Activated CD4-positive, CD25-positive, alpha-beta regulatory T cell treated with anti-CD3 and anti-CD28 coated beads, Interleukin-2, amount 50 U/mL, for 72 hours (primary cell): Measurements from ENCODE around the gene NIPSNAP3A.
"Not testable (repeated sequence)": the region's sequence is repeated elsewhere in the genome, so short reads cannot be mapped to it uniquely, and the experiment has no call there.

Experiments used
- DNase-seq: peaks from one replicate; pipeline ENCODE4 v3.0.0; 2021

The NIPSNAP3A gene

DNA sequence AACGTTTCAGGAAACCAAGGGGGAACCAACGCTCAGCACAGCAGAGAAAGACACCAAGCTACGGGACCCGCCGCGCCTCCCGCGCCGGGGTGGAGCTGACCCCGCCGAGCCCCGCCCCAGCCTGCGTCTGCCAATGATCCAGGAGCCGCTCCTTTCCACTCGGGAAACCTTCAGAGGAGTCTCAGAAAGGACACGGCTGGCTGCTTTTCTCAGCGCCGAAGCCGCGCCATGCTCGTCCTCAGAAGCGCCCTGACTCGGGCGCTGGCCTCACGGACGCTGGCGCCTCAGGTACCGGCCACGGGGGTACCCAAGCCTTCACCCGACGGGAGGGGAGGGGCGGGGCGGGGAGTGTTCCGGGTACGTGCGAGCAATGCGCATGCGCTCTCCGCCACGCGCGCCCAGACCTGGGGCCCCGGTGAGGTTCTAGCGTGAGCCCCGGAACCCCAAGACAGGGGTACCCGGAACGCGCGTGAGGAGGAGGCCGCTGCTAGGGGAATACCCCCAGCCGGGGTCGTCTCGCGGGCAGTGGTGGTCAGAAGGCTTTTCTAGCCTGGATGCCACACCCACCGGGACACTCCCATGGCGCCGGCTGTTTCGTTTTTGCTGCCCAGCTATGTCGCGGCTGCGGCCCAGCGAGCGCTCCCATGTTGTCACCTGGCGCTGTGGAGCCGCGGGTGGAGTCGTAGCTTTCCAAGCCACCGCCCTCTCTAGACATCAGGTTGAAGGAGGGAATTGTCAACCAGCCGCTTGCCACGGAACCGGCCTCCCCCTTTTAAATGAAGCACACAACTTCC is at the start of gene NIPSNAP3A:
NIPSNAP3A (plus strand) TSS at position 119 of the 794 bp plus-strand sequence; CDS start at position 229, 110 bp downstream.
- peak; percentile 90 for DNase-seq

DNA sequence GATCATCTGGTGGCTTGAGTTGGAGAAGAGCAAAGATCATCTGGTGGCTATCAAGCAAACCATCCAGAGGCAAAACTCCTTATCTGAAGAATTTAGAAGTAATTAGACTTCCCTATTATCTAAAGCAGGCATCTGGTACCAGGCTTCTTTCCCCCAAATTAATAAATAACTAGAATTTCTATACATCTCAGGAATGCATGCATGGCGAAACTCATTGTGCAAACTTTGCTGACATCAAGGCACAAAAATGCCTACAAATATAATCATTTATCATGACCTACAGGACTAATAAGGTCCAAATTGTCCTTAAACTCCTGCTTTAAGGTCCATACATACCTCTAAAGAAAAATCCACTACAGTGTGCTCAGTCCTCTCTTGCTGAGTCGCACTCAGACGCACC is 47.2 kb upstream of the NIPSNAP3A start:
- no peak for DNase-seq

DNA sequence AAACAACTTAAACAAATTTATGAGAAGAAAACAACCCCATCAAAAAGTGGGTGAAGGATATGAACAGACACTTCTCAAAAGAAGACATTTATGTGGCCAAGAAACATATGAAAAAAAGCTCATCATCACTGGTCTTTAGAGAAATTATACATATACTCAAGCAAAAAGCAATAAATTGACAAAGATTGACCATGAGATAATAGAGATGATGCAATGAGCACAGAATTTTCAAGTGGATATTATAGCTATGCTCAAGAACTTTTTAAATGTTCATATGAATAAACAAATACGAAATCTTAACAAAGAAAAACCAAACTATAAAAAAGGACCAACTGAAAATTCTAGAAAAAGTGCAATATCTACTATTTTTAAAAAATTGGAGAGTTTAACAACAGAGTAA is 38.7 kb upstream of the NIPSNAP3A start:
- not testable (repeated sequence) for DNase-seq

GRCh38 chr9:104711604-104712003 is 35.9 kb upstream of the NIPSNAP3A start:
- DNase-seq, result no peak

GRCh38 chr9:104725014-104725413 is 22.5 kb upstream of the NIPSNAP3A start:
- no peak for DNase-seq

- DNase-seq, result no peak
Measured at GRCh38 chr9:104738452-104738851, 9.0 kb upstream of the NIPSNAP3A start.

GRCh38 chr9:104740621-104741020 is 6.9 kb upstream of the NIPSNAP3A start:
- DNase-seq, result no peak

DNA sequence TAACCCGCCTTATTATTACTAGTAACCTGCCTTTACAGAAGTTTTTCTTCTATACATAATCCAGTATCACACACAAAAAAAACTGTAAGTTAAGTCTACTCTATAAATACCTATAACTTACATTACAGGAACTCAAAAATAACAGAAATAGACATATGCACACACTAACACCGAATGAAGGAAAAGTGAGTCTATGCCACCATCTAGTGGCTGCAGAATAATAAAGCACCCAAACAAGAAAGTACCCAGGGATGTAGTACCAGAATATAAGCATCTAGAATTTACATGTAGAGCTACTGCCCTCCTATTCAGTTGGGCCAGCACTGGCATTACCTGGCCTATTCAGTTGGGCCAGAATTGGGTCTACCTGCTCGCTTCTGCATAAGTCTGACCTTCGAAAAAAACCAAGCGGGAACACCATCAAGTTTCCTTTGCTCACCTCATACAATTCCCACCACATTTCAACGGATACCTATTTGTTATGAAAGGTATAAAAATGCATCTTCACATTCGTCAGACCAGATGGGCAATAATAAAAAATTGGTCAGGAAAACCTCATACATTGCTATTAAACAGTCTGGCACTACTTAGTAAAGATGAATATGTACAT is 4.0 kb upstream of the NIPSNAP3A start:
- no peak for DNase-seq

DNA sequence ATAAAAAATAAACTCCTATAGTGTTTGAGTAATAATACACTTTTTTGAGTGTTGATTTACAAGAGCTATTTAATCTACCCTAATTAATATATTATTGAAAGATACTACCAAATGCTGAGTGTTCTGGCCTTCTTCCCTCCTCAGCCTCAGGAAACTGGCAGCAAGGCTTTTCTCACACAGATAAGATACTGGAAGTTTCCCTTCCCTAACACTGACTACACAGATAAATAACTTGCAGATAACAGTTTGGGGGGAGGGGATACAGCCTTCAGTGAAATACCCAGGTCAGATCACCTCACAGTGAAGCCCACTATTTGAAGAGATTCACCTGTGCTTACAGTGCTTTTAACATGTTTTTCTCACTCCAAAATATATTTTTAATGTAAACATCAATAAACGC is 1.6 kb upstream of the NIPSNAP3A start:
- DNase-seq, result no peak

GRCh38 chr9:104746285-104746684 is 1.2 kb upstream of the NIPSNAP3A start:
- no peak for DNase-seq

GRCh38 chr9:104746798-104747197 is 685 bp upstream of the NIPSNAP3A start:
- DNase-seq, result no peak

- no peak for DNase-seq
Measured at GRCh38 chr9:104747245-104747564, 278 bp upstream of the NIPSNAP3A start.

GRCh38 chr9:104748359-104749031 is 1.0 kb downstream of the NIPSNAP3A start:
- no peak for DNase-seq

DNA sequence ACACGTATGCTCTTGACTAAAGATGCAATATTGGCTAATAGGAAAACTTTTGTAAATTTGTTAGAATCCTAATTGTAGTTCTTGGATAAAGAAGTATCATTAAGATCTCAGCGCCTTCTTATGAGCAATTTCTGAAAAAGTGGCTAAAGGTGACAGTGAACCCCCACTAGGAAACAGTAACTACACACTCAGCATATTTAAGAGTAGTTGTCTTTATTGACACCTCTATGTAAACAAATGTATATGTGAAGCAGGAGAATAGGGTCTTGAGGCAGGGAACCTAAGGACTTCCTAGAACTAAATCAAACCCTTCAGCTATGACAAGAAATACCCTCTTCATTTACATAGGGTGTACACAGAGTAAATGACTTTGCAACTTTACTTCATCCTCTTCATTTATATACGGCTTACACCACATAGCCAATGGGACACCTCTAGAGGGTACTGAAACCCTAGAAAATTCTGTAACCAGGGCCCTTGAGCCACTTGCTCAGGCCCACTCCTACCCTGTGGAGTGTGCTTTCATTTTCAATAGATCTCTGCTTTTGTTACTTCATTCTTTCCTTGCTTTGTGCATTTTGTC is 2.8 kb downstream of the NIPSNAP3A start:
- no peak for DNase-seq

DNA sequence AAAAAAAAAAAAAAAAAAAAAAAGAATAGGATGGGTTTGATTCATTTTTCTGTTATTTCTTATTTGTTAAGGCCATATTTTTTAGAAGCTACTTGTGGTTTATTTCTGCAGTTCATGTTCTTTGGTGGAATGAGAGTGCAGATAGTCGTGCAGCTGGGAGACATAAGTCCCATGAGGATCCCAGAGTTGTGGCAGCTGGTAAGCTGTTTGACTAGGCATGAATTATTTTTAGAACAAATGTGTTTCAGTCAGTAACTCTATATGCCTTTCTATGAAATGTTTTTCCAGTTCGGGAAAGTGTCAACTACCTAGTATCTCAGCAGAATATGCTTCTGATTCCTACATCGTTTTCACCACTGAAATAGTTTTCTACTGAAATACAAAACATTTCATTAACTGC is 11.5 kb downstream of the NIPSNAP3A start:
- no peak for DNase-seq

DNA sequence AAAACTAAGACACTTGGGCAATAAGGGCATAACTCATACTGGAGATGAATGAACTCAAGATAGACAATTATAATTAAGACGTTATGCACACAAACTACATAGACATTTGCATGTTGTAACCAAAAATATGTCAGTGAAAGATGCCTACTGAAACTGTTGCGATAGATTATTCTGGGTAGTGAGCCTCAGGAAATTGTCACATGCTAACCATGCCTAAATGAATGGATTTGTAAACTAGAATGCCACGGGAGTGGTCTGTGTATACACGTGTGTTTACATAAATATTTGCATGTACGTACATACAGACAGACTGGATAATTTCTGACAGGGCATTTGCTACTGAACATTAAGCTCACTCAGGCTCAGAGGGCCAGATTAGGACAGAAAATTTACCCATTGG is 17.7 kb downstream of the NIPSNAP3A start:
- no peak for DNase-seq

DNA sequence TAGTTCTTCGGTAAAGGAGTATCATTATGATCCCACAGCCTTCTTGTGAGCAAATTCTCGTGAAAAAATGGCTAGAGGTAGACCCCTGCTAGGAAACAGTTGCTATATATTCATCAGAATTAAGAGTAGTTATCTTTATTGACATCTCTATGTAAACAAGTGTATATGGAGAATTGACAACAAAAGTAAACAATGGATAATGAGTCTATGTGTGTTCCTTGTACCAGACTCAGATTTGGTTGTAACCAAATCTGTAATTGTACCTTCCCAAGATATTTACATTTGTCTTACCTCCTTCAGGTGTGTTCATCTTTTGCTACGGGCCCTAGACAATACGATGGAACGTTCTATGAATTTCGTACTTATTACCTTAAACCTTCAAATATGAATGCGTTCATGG is 18.5 kb downstream of the NIPSNAP3A start:
- DNase-seq, result no peak

DNA sequence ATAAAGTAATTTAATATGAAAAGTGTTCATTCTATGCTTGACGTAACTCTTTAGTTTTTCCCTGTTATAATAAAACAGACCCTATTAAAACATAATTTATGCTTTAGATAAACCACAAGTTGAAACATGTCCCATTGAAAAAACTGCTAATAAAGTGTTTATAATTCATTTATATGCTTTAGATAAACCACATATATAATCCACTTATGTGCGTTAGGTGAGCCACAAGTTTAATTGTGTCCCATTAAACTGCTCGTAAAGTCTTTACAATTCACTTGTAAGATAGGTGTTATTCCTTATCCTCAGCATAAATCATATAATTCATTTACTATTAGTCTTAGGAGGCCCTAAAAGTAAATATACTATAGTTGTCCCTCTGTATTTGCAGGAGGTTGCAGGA is 20.0 kb downstream of the NIPSNAP3A start:
- no peak for DNase-seq

GRCh38 chr9:104769029-104769428 is 21.5 kb downstream of the NIPSNAP3A start:
- DNase-seq, result not testable (repeated sequence)

GRCh38 chr9:104769655-104770054 is 22.2 kb downstream of the NIPSNAP3A start:
- DNase-seq, result no peak

DNA sequence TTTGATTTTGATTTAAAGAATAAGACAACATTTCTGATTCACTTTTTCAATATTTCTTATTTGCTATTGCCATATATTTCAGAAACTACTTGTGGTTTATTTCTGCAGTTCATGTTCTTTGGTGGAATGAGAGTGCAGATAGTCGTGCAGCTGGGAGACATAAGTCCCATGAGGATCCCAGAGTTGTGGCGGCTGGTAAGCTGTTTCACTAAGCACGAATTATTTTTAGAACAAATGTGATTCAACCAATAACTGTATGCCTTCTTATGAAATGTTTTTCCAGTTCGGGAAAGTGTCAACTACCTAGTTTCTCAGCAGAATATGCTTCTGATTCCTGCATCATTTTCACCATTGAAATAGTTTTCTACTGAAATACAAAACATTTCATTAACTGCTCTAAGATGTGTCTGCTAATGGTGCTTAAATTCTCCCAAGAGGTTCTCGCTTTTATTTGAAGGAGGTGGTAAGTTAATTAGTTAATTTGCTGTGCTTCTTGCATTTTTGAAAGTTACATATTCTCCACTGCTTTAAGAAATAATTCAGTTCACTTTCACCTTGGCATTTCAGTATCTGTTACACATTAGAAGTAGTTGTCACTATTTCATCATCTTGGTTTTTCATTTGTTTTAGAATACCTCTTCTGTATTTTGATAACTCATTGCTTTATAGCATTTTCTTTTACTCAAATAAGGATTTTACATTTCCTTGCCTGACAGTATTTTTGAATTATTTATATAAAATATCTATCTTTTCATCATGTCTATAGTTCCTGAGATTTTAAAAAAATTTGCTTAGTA is 25.4 kb downstream of the NIPSNAP3A start:
- DNase-seq, result no peak

- DNase-seq, result no peak
Measured at GRCh38 chr9:104774132-104774531, 26.6 kb downstream of the NIPSNAP3A start.
